ENCODE data around the gene FOXK1. TPM values are rescaled to one million over a fixed set of nuclear protein-coding genes. Genes with fewer than 3 reads are reported as not detected.

FOXK1 gene
- total and polyA plus RNA-seq, 2 of the 13 experiments (the other 11 are each of a cell fraction or from before 2014, with no cell fraction given) = 4.6 to 8.8 TPM

DNA sequence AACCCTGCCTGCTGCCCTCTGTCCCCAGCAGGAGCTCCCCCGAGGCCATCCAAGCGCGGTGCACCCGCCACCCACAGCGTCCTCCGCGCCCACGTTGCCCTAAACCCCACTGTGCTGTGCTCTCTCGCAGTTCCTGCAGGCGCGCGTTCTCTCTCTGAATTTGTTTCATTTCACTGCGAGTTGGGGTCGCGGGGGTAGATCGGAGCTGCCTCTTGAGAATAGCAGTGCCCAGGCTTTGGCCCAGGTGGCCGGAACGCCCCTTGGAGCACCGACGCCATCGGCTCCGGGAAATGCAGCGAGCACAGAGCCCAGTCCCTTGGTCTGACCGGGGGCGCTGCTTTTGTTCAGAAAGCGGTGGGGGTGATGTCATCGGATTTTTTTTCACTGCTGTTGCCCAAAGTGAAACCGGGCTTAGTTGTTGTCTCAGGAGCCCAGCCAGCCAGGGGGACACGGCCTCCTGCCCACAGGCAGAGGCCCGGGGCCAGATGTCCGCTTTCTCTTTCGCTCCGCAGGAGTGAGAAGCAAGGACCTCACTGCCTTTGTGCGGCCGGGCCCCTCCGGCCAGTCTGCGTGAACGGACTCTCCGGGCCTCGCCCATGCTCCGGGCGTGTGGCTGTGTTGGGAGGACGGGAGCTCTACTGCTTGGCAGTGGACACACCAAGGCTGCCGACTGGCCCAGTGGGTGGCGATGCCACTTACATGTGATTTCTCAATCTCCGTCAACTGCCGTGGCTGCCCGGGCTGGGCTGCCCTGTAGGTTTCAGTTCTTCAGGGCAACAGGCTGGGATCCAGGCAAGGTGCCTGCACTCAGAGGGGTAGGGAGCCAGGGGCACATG, 43.1 kb downstream of the FOXK1 start (continued):
- TF ChIP-seq, protein P1, sequence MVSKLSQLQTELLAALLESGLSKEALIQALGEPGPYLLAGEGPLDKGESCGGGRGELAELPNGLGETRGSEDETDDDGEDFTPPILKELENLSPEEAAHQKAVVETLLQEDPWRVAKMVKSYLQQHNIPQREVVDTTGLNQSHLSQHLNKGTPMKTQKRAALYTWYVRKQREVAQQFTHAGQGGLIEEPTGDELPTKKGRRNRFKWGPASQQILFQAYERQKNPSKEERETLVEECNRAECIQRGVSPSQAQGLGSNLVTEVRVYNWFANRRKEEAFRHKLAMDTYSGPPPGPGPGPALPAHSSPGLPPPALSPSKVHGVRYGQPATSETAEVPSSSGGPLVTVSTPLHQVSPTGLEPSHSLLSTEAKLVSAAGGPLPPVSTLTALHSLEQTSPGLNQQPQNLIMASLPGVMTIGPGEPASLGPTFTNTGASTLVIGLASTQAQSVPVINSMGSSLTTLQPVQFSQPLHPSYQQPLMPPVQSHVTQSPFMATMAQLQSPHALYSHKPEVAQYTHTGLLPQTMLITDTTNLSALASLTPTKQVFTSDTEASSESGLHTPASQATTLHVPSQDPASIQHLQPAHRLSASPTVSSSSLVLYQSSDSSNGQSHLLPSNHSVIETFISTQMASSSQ (IDR thresholded peaks at IDR 0.05; ENCODE audit: low read depth) = no peak
- TF ChIP-seq, protein P1 (CRISPR knock-in tag; IDR thresholded peaks at IDR 0.05; ENCODE audit: borderline replicate concordance) = no peak
- no peak for TF ChIP-seq ZGPAT (CRISPR knock-in tag; IDR thresholded peaks at IDR 0.05)
- TF ChIP-seq, protein P2, sequence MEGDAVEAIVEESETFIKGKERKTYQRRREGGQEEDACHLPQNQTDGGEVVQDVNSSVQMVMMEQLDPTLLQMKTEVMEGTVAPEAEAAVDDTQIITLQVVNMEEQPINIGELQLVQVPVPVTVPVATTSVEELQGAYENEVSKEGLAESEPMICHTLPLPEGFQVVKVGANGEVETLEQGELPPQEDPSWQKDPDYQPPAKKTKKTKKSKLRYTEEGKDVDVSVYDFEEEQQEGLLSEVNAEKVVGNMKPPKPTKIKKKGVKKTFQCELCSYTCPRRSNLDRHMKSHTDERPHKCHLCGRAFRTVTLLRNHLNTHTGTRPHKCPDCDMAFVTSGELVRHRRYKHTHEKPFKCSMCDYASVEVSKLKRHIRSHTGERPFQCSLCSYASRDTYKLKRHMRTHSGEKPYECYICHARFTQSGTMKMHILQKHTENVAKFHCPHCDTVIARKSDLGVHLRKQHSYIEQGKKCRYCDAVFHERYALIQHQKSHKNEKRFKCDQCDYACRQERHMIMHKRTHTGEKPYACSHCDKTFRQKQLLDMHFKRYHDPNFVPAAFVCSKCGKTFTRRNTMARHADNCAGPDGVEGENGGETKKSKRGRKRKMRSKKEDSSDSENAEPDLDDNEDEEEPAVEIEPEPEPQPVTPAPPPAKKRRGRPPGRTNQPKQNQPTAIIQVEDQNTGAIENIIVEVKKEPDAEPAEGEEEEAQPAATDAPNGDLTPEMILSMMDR (CRISPR knock-in tag; IDR thresholded peaks at IDR 0.05) = peak; percentile 31; the same call in 1 of the 2 replicates
- TF ChIP-seq SKI (IDR thresholded peaks at IDR 0.05; ENCODE audit: partially characterized antibody) = no peak
- no peak for TF ChIP-seq HMG20B (CRISPR knock-in tag; conservative IDR thresholded peaks at IDR 0.05)
- TF ChIP-seq AGO2 (optimal IDR thresholded peaks at IDR 0.05; ENCODE audit: low read depth, low read length) = peak; percentile 69
- no peak for TF ChIP-seq RCOR2 (CRISPR knock-in tag; IDR thresholded peaks at IDR 0.05)
- no peak for TF ChIP-seq MATR3 (CRISPR knock-in tag; IDR thresholded peaks at IDR 0.05)
- peak; percentile 90 for TF ChIP-seq ATF7 (IDR thresholded peaks at IDR 0.05)
- peak; percentile 85 for TF ChIP-seq ATF7 (CRISPR knock-in tag; IDR thresholded peaks at IDR 0.05)
- no peak for TF ChIP-seq PPARG (CRISPR knock-in tag; conservative IDR thresholded peaks at IDR 0.05)
- 0 out of 2 replicates have a peak, but pooled peaks have one; percentile 23 for TF ChIP-seq ZNF317 (CRISPR knock-in tag; IDR thresholded peaks at IDR 0.05)
- peak; percentile 8; the same call in 1 of the 2 replicates for TF ChIP-seq HDAC2 (CRISPR knock-in tag; IDR thresholded peaks at IDR 0.05)
- TF ChIP-seq WIZ (CRISPR knock-in tag; IDR thresholded peaks at IDR 0.05) = no peak
- TF ChIP-seq ZNF3 (CRISPR knock-in tag; IDR thresholded peaks at IDR 0.05) = no peak
- TF ChIP-seq AKAP8 (CRISPR knock-in tag; IDR thresholded peaks at IDR 0.05) = no peak
- no peak for TF ChIP-seq ZNF749 (CRISPR knock-in tag; IDR thresholded peaks at IDR 0.05; ENCODE audit: borderline replicate concordance)
- no peak for TF ChIP-seq RBM22 (optimal IDR thresholded peaks at IDR 0.05; ENCODE audit: low read length)
- no peak for TF ChIP-seq HNF1B (CRISPR knock-in tag; IDR thresholded peaks at IDR 0.05)
- TF ChIP-seq, protein P3, sequence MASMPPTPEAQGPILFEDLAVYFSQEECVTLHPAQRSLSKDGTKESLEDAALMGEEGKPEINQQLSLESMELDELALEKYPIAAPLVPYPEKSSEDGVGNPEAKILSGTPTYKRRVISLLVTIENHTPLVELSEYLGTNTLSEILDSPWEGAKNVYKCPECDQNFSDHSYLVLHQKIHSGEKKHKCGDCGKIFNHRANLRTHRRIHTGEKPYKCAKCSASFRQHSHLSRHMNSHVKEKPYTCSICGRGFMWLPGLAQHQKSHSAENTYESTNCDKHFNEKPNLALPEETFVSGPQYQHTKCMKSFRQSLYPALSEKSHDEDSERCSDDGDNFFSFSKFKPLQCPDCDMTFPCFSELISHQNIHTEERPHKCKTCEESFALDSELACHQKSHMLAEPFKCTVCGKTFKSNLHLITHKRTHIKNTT (CRISPR knock-in tag; IDR thresholded peaks at IDR 0.05) = no peak

All from HepG2 (cell line).